OCI-LY3 (cell line): ENCODE data around the gene CWC27.

Source experiments
- H2AFZ ChIP-seq: fragments of 200-600, 300-600 bp; shearing (Covaris generic); 2 replicates; pipeline ENCODE4 v1.6.0; 2014; ENCODE audit warnings: antibody characterized with exemption, low read depth, low read length
- H3K27ac ChIP-seq: fragments of 200-600, 300-600 bp; sonication (generic); 2 replicates; pipeline ENCODE4 v1.5.1; 2014; ENCODE audit warnings: mild to moderate bottlenecking, low read length, moderate library complexity, mixed read lengths
- H3K27me3 ChIP-seq: fragments of 200-600, 300-600 bp; sonication (generic); 2 replicates; pipeline ENCODE4 v1.6.1; 2014; ENCODE audit warnings: low read depth, low read length, mixed read lengths
- H3K36me3 ChIP-seq: fragments of 200-600, 300-600 bp; sonication (generic); replicated peaks from 2 replicates; pipeline ENCODE3; 2014; ENCODE audit warnings: low read depth, low read length, mixed read lengths
- H3K4me1 ChIP-seq: fragments of 300-600, 200-600 bp; sonication (generic); 2 replicates; pipeline ENCODE4 v1.6.1; 2014; ENCODE audit warnings: low read length, mixed read lengths
- H3K4me2 ChIP-seq: fragments of 200-600, 300-600 bp; sonication (generic); 2 replicates; pipeline ENCODE4 v1.6.1; 2014; ENCODE audit warnings: low read length, mixed read lengths
- H3K4me3 ChIP-seq: fragments of 300-600, 200-600 bp; sonication (generic); 2 replicates; pipeline ENCODE4 v1.5.1; 2014; ENCODE audit warnings: antibody characterized with exemption, mild to moderate bottlenecking, low read length, moderate library complexity
- H3K79me2 ChIP-seq: fragments of 300-600, 200-600 bp; shearing (Covaris generic); 2 replicates; pipeline ENCODE4 v1.6.1; 2014; ENCODE audit warnings: mild to moderate bottlenecking, low read length, mixed read lengths
- H3K9ac ChIP-seq: fragments of 300-600, 200-600 bp; shearing (Covaris generic); 2 replicates; pipeline ENCODE4 v1.6.0; 2014; ENCODE audit warnings: mild to moderate bottlenecking, low read length, moderate library complexity
- H3K9me3 ChIP-seq: fragments of 200-600, 300-600 bp; shearing (Covaris generic); 2 replicates; pipeline ENCODE4 v1.6.1; 2014; ENCODE audit warnings: low read length, mixed read lengths; ENCODE audit not compliant: insufficient read depth
- H4K20me1 ChIP-seq: fragments of 200-600, 300-600 bp; sonication (generic); 2 replicates; pipeline ENCODE4 v1.6.1; 2016; ENCODE audit warnings: low read length, mixed read lengths; ENCODE audit not compliant: insufficient read depth
- CTCF ChIP-seq: fragments of 200-600, 300-600 bp; sonication (generic); IDR thresholded peaks from 2 replicates; pipeline ENCODE4 v1.5.1; 2014; ENCODE audit warnings: antibody characterized with exemption, low read length, low read depth
- EZH2phosphoT487 ChIP-seq: fragments of 200-600 bp; shearing (Covaris generic); IDR thresholded peaks from 2 replicates; pipeline ENCODE4 v1.6.1; 2018; ENCODE audit warnings: antibody characterized with exemption, mixed run types, low read depth

CWC27 gene

GRCh38 chr5:64806537-64806936, 37.8 kb downstream of the CWC27 start:
- Histone ChIP-seq H2AFZ (no peak overlapping the region), H3K4me2 (no peak overlapping the region), H4K20me1 (no peaks in the 10 kb centered on the region), H3K4me1 (no peaks in the 10 kb centered on the region), H3K27ac (no peak overlapping the region), H3K79me2 (no peaks in the 10 kb centered on the region), H3K36me3 (no peaks in the 10 kb centered on the region), H3K9ac (no peak overlapping the region), H3K27me3 (no peaks in the 10 kb centered on the region), H3K4me3 (no peak overlapping the region), H3K9me3 (no peaks in the 10 kb centered on the region)
- no peak for TF ChIP-seq EZH2phosphoT487
- no peak for TF ChIP-seq CTCF

GRCh38 chr5:64807520-64807919, 38.8 kb downstream of the CWC27 start:
- no peak for TF ChIP-seq CTCF
- no peak for TF ChIP-seq EZH2phosphoT487
- no peaks in the 10 kb centered on the region for H3K4me1 ChIP-seq
- H3K27ac ChIP-seq: no peak overlapping the region
- no peak overlapping the region for H3K4me2 ChIP-seq
- no peaks in the 10 kb centered on the region for H3K9me3 ChIP-seq
- no peaks in the 10 kb centered on the region for H3K36me3 ChIP-seq
- H3K79me2 ChIP-seq: no peaks in the 10 kb centered on the region
- H3K4me3 ChIP-seq: no peak overlapping the region
- no peaks in the 10 kb centered on the region for H3K27me3 ChIP-seq
- H4K20me1 ChIP-seq: no peaks in the 10 kb centered on the region
- no peak overlapping the region for H2AFZ ChIP-seq
- no peak overlapping the region for H3K9ac ChIP-seq

GRCh38 chr5:64811050-64811640, 42.4 kb downstream of the CWC27 start:
- H2AFZ ChIP-seq: no peak overlapping the region
- H3K27me3 ChIP-seq: no peaks in the 10 kb centered on the region
- H4K20me1 ChIP-seq: peaks cover 13% of the 10 kb centered on the region; the same call in 1 of the 2 replicates
- H3K4me1 ChIP-seq: peaks cover 22% of the 10 kb centered on the region
- H3K9ac ChIP-seq: no peak overlapping the region
- no peak overlapping the region for H3K4me3 ChIP-seq
- H3K4me2 ChIP-seq: no peak overlapping the region
- TF ChIP-seq CTCF (peak; percentile 76), EZH2phosphoT487 (no peak)
- no peaks in the 10 kb centered on the region for H3K79me2 ChIP-seq
- no peak overlapping the region for H3K27ac ChIP-seq
- H3K9me3 ChIP-seq: no peaks in the 10 kb centered on the region
- no peaks in the 10 kb centered on the region for H3K36me3 ChIP-seq

- Histone ChIP-seq H3K4me2 (peak overlapping the region; percentile 69), H3K27ac (no peak overlapping the region), H2AFZ (no peak overlapping the region), H3K9me3 (no peaks in the 10 kb centered on the region), H3K4me1 (peaks cover 22% of the 10 kb centered on the region), H3K36me3 (no peaks in the 10 kb centered on the region), H4K20me1 (peaks cover 13% of the 10 kb centered on the region; the same call in 1 of the 2 replicates), H3K27me3 (no peaks in the 10 kb centered on the region), H3K79me2 (no peaks in the 10 kb centered on the region), H3K9ac (no peak overlapping the region), H3K4me3 (peak overlapping the region; percentile 38; the same call in 1 of the 2 replicates)
- no peak for TF ChIP-seq CTCF
- no peak for TF ChIP-seq EZH2phosphoT487
Measured at GRCh38 chr5:64814073-64814472, 45.3 kb downstream of the CWC27 start.
